H1 (cell line): ENCODE measurements around the gene TMEM161B. TPM values are rescaled to one million over a fixed set of nuclear protein-coding genes. Genes with fewer than 3 reads are reported as not detected.

Experiments used
- CTCF ChIA-PET: fragments of 300-600 bp; sonication (Branson Sonifier 250); formaldehyde crosslinking; loops from one replicate; lab custom pipeline; 2021; ENCODE audit not compliant: partially characterized antibody; lab: Charles Lee
- POLR2A ChIA-PET: fragments of 300-600 bp; sonication (Branson Sonifier 250); formaldehyde crosslinking; loops from one replicate; lab custom pipeline; 2021; ENCODE audit warnings: inconsistent platforms; ENCODE audit not compliant: partially characterized antibody; lab: Charles Lee
- DNase-seq, 2 experiments: peaks; one replicate each; pipeline versions ENCODE4 v3.0.0 to v3.0.0-alpha.2; 2010 to 2022; ENCODE audit warnings: low spot score in 2 of 2, low read depth in 1 of 2, mixed read lengths in 1 of 2
- FAIRE-seq: peaks from 2 replicates; lab custom pipeline; 2011; peaks lifted over from hg19 to GRCh38; lab: Jason Lieb, UNC
- H2AFZ ChIP-seq: 2 replicates; pipeline ENCODE4 v1.8.1; 2012; ENCODE audit warnings: low read length, inconsistent platforms
- H2AK5ac ChIP-seq: 2 replicates; pipeline ENCODE4 v1.6.1; 2013; ENCODE audit warnings: low read depth, low read length
- H2BK120ac ChIP-seq: replicated peaks from 2 replicates; pipeline ENCODE3; 2013; ENCODE audit warnings: low read depth, low read length, inconsistent platforms
- H2BK12ac ChIP-seq: 2 replicates; pipeline ENCODE4 v1.6.1; 2013; ENCODE audit warnings: low read depth, low read length
- H2BK15ac ChIP-seq: 2 replicates; pipeline ENCODE4 v1.6.1; 2013; ENCODE audit warnings: low read length
- H2BK20ac ChIP-seq: 2 replicates; pipeline ENCODE4 v1.6.1; 2013; ENCODE audit warnings: low read length
- H2BK5ac ChIP-seq: 2 replicates; pipeline ENCODE4 v1.6.1; 2013; ENCODE audit warnings: low read depth, low read length
- H3K14ac ChIP-seq: 2 replicates; pipeline ENCODE4 v1.6.1; 2013; ENCODE audit warnings: inconsistent platforms; ENCODE audit not compliant: insufficient read length
- H3K18ac ChIP-seq: 2 replicates; pipeline ENCODE4 v1.6.1; 2013; ENCODE audit warnings: low read length; ENCODE audit errors: extremely low read depth
- H3K23ac ChIP-seq: 2 replicates; pipeline ENCODE4 v1.6.1; 2013; ENCODE audit warnings: inconsistent platforms; ENCODE audit not compliant: insufficient read length
- H3K23me2 ChIP-seq: 2 replicates; pipeline ENCODE4 v1.6.1; 2013; ENCODE audit warnings: low read depth, low read length
- H3K27ac ChIP-seq: 2 replicates; pipeline ENCODE4 v1.6.1; 2011; ENCODE audit warnings: low read depth, low read length, inconsistent platforms
- H3K27me3 ChIP-seq, 4 experiments: replicated peaks in 1 of 4; 1 replicate in 1 of 4; 2 replicates in 3 of 4; pipeline versions ENCODE4 v1.6.1 to v1.8.1; 2011 to 2013; ENCODE audit warnings: low read length in 3 of 4, mild to moderate bottlenecking in 3 of 4, inconsistent platforms in 2 of 4, mixed read lengths in 2 of 4, moderate library complexity in 1 of 4; ENCODE audit not compliant: control insufficient read depth in 3 of 4, insufficient read depth in 3 of 4; ENCODE audit errors: extremely low read depth in 1 of 4
- H3K36me3 ChIP-seq, 4 experiments: 2 replicates each; pipeline versions ENCODE4 v1.6.1 to v1.8.1; 2011 to 2013; ENCODE audit warnings: mild to moderate bottlenecking in 4 of 4, low read length in 3 of 4, moderate library complexity in 2 of 4, control low read depth in 1 of 4, inconsistent platforms in 1 of 4; ENCODE audit not compliant: insufficient read depth in 4 of 4, control insufficient read depth in 2 of 4
- H3K4ac ChIP-seq: replicated peaks from 2 replicates; pipeline ENCODE3; 2013; ENCODE audit warnings: low read length, low read depth, mixed read lengths, inconsistent platforms; ENCODE audit not compliant: insufficient read length
- H3K4me1 ChIP-seq, 4 experiments: replicated peaks in 1 of 4; 1 replicate in 1 of 4; 2 replicates in 3 of 4; pipeline versions ENCODE4 v1.6.1 to v1.8.1; 2011 to 2013; ENCODE audit warnings: low read length in 3 of 4, inconsistent platforms in 2 of 4, mixed read lengths in 1 of 4; ENCODE audit not compliant: insufficient read depth in 4 of 4, control insufficient read depth in 3 of 4
- H3K4me2 ChIP-seq, 2 experiments: 2 replicates each; pipeline versions ENCODE4 v1.6.1 to v1.8.1; 2011 to 2013; ENCODE audit warnings: low read depth in 2 of 2, low read length in 2 of 2, control low read depth in 1 of 2, inconsistent platforms in 1 of 2, mild to moderate bottlenecking in 1 of 2; ENCODE audit not compliant: insufficient read depth in 1 of 2
- H3K4me3 ChIP-seq, 4 experiments: fragments of 200-600, 300-600 bp in 1 of 4; sonication (generic), shearing (Covaris generic), sonication (Bioruptor Twin) in 1 of 4; 2 replicates each; pipeline versions ENCODE4 v1.5.1 to v1.8.1; 2011 to 2016; ENCODE audit warnings: low read length in 4 of 4, low read depth in 3 of 4, control low read depth in 2 of 4, inconsistent platforms in 2 of 4, mild to moderate bottlenecking in 2 of 4, mixed read lengths in 1 of 4, moderate library complexity in 1 of 4; ENCODE audit not compliant: insufficient read depth in 2 of 4; ENCODE audit errors: extremely low read depth in 1 of 4
- H3K56ac ChIP-seq: replicated peaks from 2 replicates; pipeline ENCODE3; 2013; ENCODE audit warnings: low read depth, mild to moderate bottlenecking, mixed read lengths, low read length, inconsistent platforms; ENCODE audit not compliant: insufficient read length
- H3K79me1 ChIP-seq: 2 replicates; pipeline ENCODE4 v1.6.1; 2013; ENCODE audit warnings: low read depth, low read length, control low read depth
- H3K79me2 ChIP-seq, 2 experiments: 2 replicates each; pipeline versions ENCODE4 v1.6.1 to v1.8.1; 2012 to 2013; ENCODE audit warnings: low read length in 2 of 2, mild to moderate bottlenecking in 2 of 2, inconsistent platforms in 1 of 2; ENCODE audit not compliant: insufficient read depth in 2 of 2, control insufficient read depth in 1 of 2
- H3K9ac ChIP-seq, 4 experiments: replicated peaks in 1 of 4; 1 replicate in 1 of 4; 2 replicates in 3 of 4; pipeline versions ENCODE4 v1.6.1 to v1.8.1; 2011 to 2013; ENCODE audit warnings: low read depth in 3 of 4, low read length in 3 of 4, control low read depth in 2 of 4, mild to moderate bottlenecking in 2 of 4, moderate library complexity in 2 of 4, inconsistent platforms in 1 of 4; ENCODE audit errors: extremely low read depth in 1 of 4
- H3K9me3 ChIP-seq, 2 experiments: 2 replicates each; pipeline versions ENCODE4 v1.6.1 to v1.8.1; 2012 to 2013; ENCODE audit warnings: mild to moderate bottlenecking in 2 of 2, moderate library complexity in 2 of 2, control low read depth in 1 of 2, inconsistent platforms in 1 of 2, low read depth in 1 of 2, low read length in 1 of 2, mixed read lengths in 1 of 2; ENCODE audit not compliant: insufficient read depth in 2 of 2
- H4K20me1 ChIP-seq, 2 experiments: replicated peaks in 1 of 2; 2 replicates each; pipeline versions ENCODE3 to v1.8.1; 2011 to 2013; ENCODE audit warnings: inconsistent platforms in 2 of 2, low read length in 2 of 2, mild to moderate bottlenecking in 1 of 2; ENCODE audit not compliant: insufficient read depth in 2 of 2, control insufficient read depth in 1 of 2
- H4K5ac ChIP-seq: 2 replicates; pipeline ENCODE4 v1.6.1; 2013; ENCODE audit warnings: low read length, low read depth, mixed read lengths, inconsistent platforms; ENCODE audit not compliant: insufficient read length
- H4K8ac ChIP-seq: 2 replicates; pipeline ENCODE4 v1.8.0; 2013; ENCODE audit warnings: mild to moderate bottlenecking, moderate library complexity, low read length, inconsistent platforms; ENCODE audit not compliant: insufficient read depth; ENCODE audit errors: extremely low read depth
- H4K91ac ChIP-seq: replicated peaks from 2 replicates; pipeline ENCODE3; 2013; ENCODE audit warnings: low read length, mixed read lengths, inconsistent platforms; ENCODE audit not compliant: insufficient read length
- CREB1 ChIP-seq: IDR thresholded peaks from 2 replicates; pipeline ENCODE4 v1.6.1; 2012; ENCODE audit warnings: inconsistent platforms
- CTCF ChIP-seq, 3 experiments: IDR thresholded peaks; 1 replicate in 2 of 3; 2 replicates in 1 of 3; pipeline versions ENCODE4 v1.5.1 to v1.6.1; 2011; ENCODE audit warnings: low read length in 3 of 3, mild to moderate bottlenecking in 3 of 3, inconsistent platforms in 2 of 3, low read depth in 1 of 3, moderate library complexity in 1 of 3; ENCODE audit not compliant: insufficient read depth in 1 of 3; ENCODE audit errors: control extremely low read depth in 1 of 3
- JUN ChIP-seq: IDR thresholded peaks from 2 replicates; pipeline ENCODE4 v1.6.1; 2011; ENCODE audit warnings: low read depth, mild to moderate bottlenecking, improper control_type of control experiment, low read length
- MAX ChIP-seq: IDR thresholded peaks from 2 replicates; pipeline ENCODE4 v1.6.1; 2012; ENCODE audit warnings: inconsistent platforms
- RAD21 ChIP-seq, 2 experiments: IDR thresholded peaks in 1 of 2; conservative IDR thresholded peaks in 1 of 2; 2 replicates each; pipeline ENCODE4 v1.6.1; 2011; ENCODE audit warnings: low read depth in 2 of 2, low read length in 2 of 2, improper control_type of control experiment in 1 of 2, inconsistent platforms in 1 of 2, mild to moderate bottlenecking in 1 of 2, moderate library complexity in 1 of 2
- RXRA ChIP-seq: IDR thresholded peaks from 2 replicates; pipeline ENCODE4 v1.6.1; 2011; ENCODE audit warnings: low read depth, mild to moderate bottlenecking, low read length, moderate library complexity; ENCODE audit not compliant: insufficient read depth
- SAP30 ChIP-seq: fragments of 300-600 bp; sonication (generic); IDR thresholded peaks from 2 replicates; pipeline ENCODE4 v1.7.1; 2012; ENCODE audit warnings: low read length, moderate library complexity, mild to moderate bottlenecking, inconsistent platforms; ENCODE audit not compliant: insufficient read depth, insufficient replicate concordance
- SIN3A ChIP-seq, 2 experiments: IDR thresholded peaks in 1 of 2; conservative IDR thresholded peaks in 1 of 2; 2 replicates each; pipeline ENCODE4 v1.6.1; 2011 to 2012; ENCODE audit warnings: low read length in 2 of 2, improper control_type of control experiment in 1 of 2, low read depth in 1 of 2, mild to moderate bottlenecking in 1 of 2
- SIX5 ChIP-seq: IDR thresholded peaks from 2 replicates; pipeline ENCODE4 v1.6.1; 2011; ENCODE audit warnings: mild to moderate bottlenecking, low read depth, low read length
- SUZ12 ChIP-seq: fragments of 200-600 bp; sonication (generic); IDR thresholded peaks from 2 replicates; pipeline ENCODE4 v1.6.1; 2012; ENCODE audit warnings: mild to moderate bottlenecking, inconsistent platforms, low read length, moderate library complexity, mixed read lengths
- TAF7 ChIP-seq: optimal IDR thresholded peaks from 2 replicates; pipeline ENCODE3; 2011; ENCODE audit warnings: low read depth, mild to moderate bottlenecking, inconsistent platforms, low read length, moderate library complexity, borderline replicate concordance
- polyA plus RNA-seq, 7 experiments: library from polyadenylated mRNA; depleted of rRNA in 3 of 7; stranded (reverse) in 5 of 7; unstranded in 2 of 7; fragments of >200 nt in 5 of 7; fragments of 200-250 nt in 2 of 7; gene quantifications; 1 replicate in 5 of 7; 2 replicates in 1 of 7; 4 replicates in 1 of 7; pipeline versions ENCODE4 v1.2.1 to v1.2.3, GENCODE V29; 2011 to 2013; ENCODE audit warnings: missing spikeins in 2 of 7, mixed read lengths in 2 of 7
- total RNA-seq: library from RNA; stranded (reverse); fragmentation: NEBNext Ultra II Directional; extraction: Animal tissue kit (Norgen Biotek cat#: 25700); gene quantifications from 2 replicates; pipeline ENCODE4 v1.2.1, GENCODE V29; 2021

TMEM161B gene
- total and polyA plus RNA-seq, 2 of the 8 experiments (the other 6 are each of a cell fraction or from before 2014, with no cell fraction given) = 7.4 to 13.8 TPM

GRCh38 chr5:88245893-88246244 is 22.8 kb downstream of the TMEM161B start:
- FAIRE-seq (no peak), DNase-seq (no peak)
- Histone ChIP-seq H2AK5ac (no peak overlapping the region), H3K4ac (no peak overlapping the region), H3K79me2 (peaks cover 3 to 98% of the 10 kb centered on the region in 2 experiments; a peak in 3 of 4 replicates), H3K18ac (peak overlapping the region; percentile 66; the same call in 1 of the 2 replicates), H3K14ac (no peak overlapping the region), H4K5ac (no peak overlapping the region), H3K36me3 (no peaks in the 10 kb centered on the region), H3K4me2 (no peak overlapping the region), H4K91ac (no peak overlapping the region), H4K20me1 (no peaks in the 10 kb centered on the region), H3K23ac (no peak overlapping the region), H2BK12ac (no peak overlapping the region), H3K4me3 (no peak overlapping the region; a peak in 1 of 8 replicates), H3K56ac (no peak overlapping the region), H4K8ac (no peak overlapping the region), H3K9ac (no peak overlapping the region), H3K23me2 (no peaks in the 10 kb centered on the region), H2BK20ac (no peak overlapping the region), H3K4me1 (peaks cover 0 to 33% (median 17%) of the 10 kb centered on the region in 4 experiments; a peak in 4 of 7 replicates), H3K79me1 (peaks cover 5% of the 10 kb centered on the region; the same call in 1 of the 2 replicates), H3K27ac (no peak overlapping the region), H3K9me3 (no peaks in the 10 kb centered on the region), H3K27me3 (no peaks in the 10 kb centered on the region), H2BK15ac (no peak overlapping the region), H2BK120ac (no peak overlapping the region), H2AFZ (no peak overlapping the region), H2BK5ac (no peak overlapping the region)
- ChIA-PET CTCF (interaction anchor here (1.2 kb wide), 1 partner anchor 11 kb away, joined by 3 read pairs; no protein-coding TSS in a partner anchor), POLR2A (no interaction called here)
- TF ChIP-seq TAF7 (no peak), MAX (no peak), CREB1 (no peak), RXRA (no peak), JUN (no peak), SIN3A (conservative IDR thresholded peaks at IDR 0.05 in 1 of 2, IDR thresholded peaks at IDR 0.05 in 1 of 2; ENCODE audit: low read depth in 1 of 2, low read length in 2 of 2) (no peak), SUZ12 (no peak), SAP30 (no peak), CTCF (IDR thresholded peaks at IDR 0.05; ENCODE audit: control extremely low read depth in 1 of 3, insufficient read depth in 1 of 3, low read depth in 1 of 3, low read length in 3 of 3) (no peak), SIX5 (no peak), RAD21 (IDR thresholded peaks at IDR 0.05 in 1 of 2, conservative IDR thresholded peaks at IDR 0.05 in 1 of 2; ENCODE audit: low read depth in 2 of 2, low read length in 2 of 2) (no peak)
